AG09309 (cell line): Measurements from ENCODE around the gene FNTB.

ENCODE experiments used
- DNase-seq: peaks from one replicate; pipeline ENCODE4 v3.0.0-alpha.2; 2010; ENCODE audit warnings: low read depth
- H3K4me3 ChIP-seq: 2 replicates; pipeline ENCODE4 v1.5.1; 2011; ENCODE audit warnings: mild to moderate bottlenecking, low read depth, low read length, moderate library complexity; ENCODE audit not compliant: control insufficient read depth
- TF ChIP-seq, protein P1 (sequence below): IDR thresholded peaks from 2 replicates; pipeline ENCODE4 v1.5.1; 2011; ENCODE audit warnings: mild to moderate bottlenecking, low read depth, low read length, inconsistent platforms; ENCODE audit not compliant: insufficient read depth, control insufficient read depth; ENCODE audit errors: missing control alignments

Gene FNTB

DNA sequence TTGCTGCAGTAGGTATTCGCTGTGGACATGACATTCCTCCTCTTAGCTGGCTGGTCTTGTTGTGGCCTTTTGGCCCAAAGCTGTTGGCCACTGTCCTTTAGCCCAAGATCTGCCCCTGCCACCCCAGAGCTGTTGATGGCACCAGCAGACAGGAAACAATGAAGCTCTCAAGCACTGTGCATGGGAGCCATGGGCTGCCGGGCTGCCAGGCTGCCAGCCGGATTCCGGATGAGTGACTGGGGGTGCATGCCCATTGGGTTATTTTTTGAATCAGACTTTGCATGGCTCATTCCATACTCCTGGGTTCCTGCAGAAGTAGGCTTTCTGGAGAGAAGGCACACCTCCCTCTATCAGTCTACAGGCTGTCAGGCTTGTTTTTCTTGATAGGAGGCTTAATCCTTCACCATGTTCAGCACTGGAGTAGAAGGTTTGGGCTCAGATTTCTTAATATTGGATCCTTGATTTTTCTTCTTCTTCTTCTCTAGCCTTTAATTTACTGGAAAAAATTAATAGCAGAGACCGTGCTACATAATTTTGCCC lies 83.2 kb downstream of the FNTB start:
- TF ChIP-seq, protein P1, sequence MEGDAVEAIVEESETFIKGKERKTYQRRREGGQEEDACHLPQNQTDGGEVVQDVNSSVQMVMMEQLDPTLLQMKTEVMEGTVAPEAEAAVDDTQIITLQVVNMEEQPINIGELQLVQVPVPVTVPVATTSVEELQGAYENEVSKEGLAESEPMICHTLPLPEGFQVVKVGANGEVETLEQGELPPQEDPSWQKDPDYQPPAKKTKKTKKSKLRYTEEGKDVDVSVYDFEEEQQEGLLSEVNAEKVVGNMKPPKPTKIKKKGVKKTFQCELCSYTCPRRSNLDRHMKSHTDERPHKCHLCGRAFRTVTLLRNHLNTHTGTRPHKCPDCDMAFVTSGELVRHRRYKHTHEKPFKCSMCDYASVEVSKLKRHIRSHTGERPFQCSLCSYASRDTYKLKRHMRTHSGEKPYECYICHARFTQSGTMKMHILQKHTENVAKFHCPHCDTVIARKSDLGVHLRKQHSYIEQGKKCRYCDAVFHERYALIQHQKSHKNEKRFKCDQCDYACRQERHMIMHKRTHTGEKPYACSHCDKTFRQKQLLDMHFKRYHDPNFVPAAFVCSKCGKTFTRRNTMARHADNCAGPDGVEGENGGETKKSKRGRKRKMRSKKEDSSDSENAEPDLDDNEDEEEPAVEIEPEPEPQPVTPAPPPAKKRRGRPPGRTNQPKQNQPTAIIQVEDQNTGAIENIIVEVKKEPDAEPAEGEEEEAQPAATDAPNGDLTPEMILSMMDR: no peak
- no peak overlapping the region for H3K4me3 ChIP-seq
- DNase-seq: no peak

DNA sequence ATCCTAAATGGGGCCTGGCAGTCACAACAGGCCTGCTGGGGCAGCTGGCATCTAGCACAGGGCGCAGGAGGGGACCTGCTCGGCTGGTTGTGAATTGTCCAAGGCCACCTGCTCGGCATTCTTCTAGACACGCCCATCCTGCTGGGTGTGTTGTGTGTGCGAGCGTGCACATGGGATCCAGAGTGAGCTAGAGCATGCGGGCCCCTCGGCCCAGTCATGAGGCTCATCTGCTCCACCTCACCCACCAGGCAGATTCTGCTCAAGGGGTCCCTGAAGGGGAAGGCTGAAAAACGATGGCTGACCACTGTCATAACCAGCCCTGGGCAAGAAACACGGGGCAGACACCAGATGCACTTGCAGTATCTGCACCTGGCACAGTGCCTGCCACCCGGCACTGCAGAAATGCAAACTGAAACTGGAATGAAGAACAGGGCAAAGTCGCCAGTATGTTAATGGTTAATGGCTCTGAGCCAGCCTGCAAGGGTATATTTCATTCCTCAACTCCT lies 83.8 kb downstream of the FNTB start:
- no peak overlapping the region for H3K4me3 ChIP-seq
- DNase-seq: no peak
- TF ChIP-seq, protein P1: no peak

DNA sequence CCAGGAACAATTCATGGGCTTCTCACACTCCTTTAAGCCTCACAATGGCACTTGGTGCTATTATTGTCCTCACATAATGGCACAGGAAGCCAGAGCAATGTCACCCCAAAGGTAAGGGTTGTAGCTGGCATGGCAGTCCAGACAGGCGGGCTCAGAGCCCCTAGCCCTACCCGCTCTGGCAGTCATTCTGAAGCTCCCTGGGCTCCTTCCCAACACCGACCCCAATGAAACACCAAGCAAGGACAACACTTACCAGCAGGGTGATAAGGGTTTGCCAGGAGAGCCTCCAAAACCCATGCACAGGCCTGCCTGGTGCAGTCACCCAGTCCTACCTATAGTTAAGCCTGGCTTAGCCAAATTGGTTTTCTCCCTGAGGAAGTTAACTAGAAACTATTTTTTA lies 84.8 kb downstream of the FNTB start:
- TF ChIP-seq, protein P1: no peak
- no peak for DNase-seq
- H3K4me3 ChIP-seq: no peak overlapping the region

DNA sequence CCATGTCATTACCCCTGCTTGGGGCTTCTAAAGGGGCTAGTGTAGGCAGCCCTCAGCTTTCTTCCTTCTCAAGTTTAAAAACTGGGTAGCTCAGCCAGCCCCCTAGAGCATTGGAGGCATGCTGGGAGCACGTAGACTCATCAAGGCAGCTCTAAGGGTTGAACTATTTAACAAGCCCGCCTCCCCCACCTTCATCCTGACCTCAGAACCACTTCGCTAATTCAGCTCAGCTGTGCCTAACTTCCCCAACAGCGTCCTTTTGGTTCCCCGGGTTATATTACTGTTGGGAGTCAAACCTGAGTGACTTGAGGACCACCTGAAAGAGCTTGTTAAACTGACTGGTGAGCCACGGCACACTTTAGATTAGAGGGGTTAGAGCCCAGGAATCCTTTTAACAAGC lies 85.6 kb downstream of the FNTB start:
- no peak for DNase-seq
- H3K4me3 ChIP-seq: no peak overlapping the region
- TF ChIP-seq, protein P1: no peak

DNA sequence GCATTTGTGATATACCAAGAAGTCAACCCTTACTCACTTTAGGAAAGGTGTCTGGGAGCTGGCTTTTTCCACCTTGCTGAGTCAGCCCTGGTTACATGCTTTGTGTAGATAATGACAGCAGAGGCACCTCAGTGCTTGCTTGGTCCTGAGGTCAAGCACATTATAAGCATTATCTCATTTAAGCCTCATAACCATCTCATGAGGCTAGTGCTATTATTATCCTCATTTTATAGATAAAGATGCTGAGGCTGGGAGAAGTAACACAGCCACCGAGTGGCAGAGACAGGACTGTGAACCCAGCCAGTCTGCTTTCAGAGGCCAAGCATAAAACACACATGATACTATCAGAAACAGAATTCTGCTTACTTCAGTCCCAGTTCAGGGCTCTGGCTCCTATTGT lies 86.2 kb downstream of the FNTB start:
- TF ChIP-seq, protein P1: no peak
- no peak overlapping the region for H3K4me3 ChIP-seq
- no peak for DNase-seq

DNA sequence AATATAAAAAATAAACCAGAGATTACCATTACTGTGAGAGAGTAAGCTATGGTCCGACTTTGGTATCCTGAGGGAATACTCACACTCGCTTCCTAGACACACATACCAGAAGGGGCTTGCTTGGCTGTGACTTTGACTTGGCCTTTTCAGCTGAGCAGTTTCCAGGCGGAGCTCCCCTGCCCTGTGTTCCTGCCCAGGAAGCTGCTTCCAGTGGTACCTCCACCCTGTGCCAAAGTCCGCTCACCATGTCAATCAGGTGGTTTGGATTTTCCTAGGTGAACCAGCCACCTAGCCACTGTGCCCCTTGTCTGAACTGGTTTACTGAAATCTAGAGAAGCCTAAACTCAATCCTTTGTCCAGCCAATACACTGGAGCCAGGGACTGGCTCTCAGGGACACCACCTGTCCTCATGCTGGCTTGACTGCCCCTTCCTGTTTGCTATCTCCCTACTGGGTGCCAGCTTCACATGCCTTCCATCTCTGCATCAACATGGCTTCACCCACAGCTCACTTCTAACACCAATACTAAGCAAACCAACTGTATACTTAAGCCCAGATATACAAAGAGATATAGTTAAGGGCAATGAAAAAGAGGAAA lies 87.0 kb downstream of the FNTB start:
- no peak for DNase-seq
- TF ChIP-seq, protein P1: no peak
- no peak overlapping the region for H3K4me3 ChIP-seq
